ENCODE measurements around the gene VPS26B. TPM values are rescaled to one million over a fixed set of nuclear protein-coding genes. Genes with fewer than 3 reads are reported as not detected.

The VPS26B gene
- total RNA-seq, 2 experiments from 2014 or later = 39.8 to 42.3 TPM

GRCh38 chr11:134264966-134265764 is 40.7 kb downstream of the VPS26B start:
- Mint-ChIP-seq H3K27me3 (ENCODE audit: low read depth) (no peaks in the 10 kb centered on the region), H3K27ac (no peak overlapping the region), H3K9me3 (no peaks in the 10 kb centered on the region), H3K36me3 (ENCODE audit: low read depth) (peaks cover 6% of the 10 kb centered on the region), H3K4me3 (no peak overlapping the region), H3K4me1 (ENCODE audit: low read depth) (peaks cover 2% of the 10 kb centered on the region)
- DNase-seq = no peak
- CTCF ChIA-PET = interaction anchor here (6.1 kb wide), 1 partner anchor 10 kb away, joined by 61 read pairs; the partner anchor contains the start of gene GLB1L3
- intact Hi-C loops (cut with micrococcal nuclease) = loop anchor here (5.0 kb wide), 1 partner anchor 182 kb away; no protein-coding TSS in a partner anchor

DNA sequence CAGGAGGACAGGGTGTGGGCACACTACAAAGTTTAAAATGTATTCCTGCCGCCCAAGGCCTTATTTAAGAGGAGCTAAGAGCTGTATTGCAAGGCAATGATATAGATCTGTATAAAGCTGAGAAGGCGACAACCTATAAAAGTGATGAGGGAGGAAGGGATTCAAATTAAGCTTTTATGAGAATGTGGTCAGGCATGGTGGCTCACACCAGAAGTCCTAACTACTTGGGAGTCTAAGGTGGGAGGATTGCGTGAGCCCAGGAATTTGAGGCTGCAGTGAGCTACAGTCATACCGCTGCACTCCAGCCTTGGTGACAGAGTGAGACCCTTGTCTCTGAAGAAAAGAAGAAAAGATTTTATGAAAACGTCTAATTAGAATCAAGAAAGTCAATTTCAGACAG is 42.0 kb downstream of the VPS26B start:
- no peaks in the 10 kb centered on the region for H3K9me3 Mint-ChIP-seq
- CTCF ChIA-PET = interaction anchor here (6.1 kb wide), 1 partner anchor 9 kb away, joined by 61 read pairs; the partner anchor contains the start of gene GLB1L3
- peak overlapping the region; percentile 1 for H3K27ac Mint-ChIP-seq
- peaks cover 2% of the 10 kb centered on the region for H3K36me3 Mint-ChIP-seq (ENCODE audit: low read depth)
- no peak for DNase-seq
- H3K4me1 Mint-ChIP-seq (ENCODE audit: low read depth) = peaks cover 9% of the 10 kb centered on the region
- no peak overlapping the region for H3K4me3 Mint-ChIP-seq
- intact Hi-C loops (cut with micrococcal nuclease) = no loop called here
- no peaks in the 10 kb centered on the region for H3K27me3 Mint-ChIP-seq (ENCODE audit: low read depth)

DNA sequence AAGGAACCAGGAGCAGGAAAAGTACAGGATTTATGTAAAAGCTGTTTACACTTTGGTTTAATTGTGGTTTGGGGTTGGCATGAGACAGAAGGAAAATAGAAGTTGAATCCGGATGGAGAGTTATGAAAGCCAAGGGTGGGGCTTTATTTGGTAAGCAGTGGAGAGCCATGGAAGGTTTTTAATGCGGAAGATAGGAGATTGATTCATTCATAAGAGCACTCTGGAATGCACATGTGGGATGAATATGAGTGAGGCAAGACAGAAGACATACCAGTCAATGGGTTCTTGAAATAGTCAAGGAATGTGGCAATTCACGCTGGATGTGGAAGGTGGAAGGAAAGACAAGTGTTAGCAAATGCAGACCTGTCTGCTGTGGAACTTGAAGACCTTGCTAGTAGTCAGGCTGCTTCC is 42.4 kb downstream of the VPS26B start:
- no peak for DNase-seq
- CTCF ChIA-PET = interaction anchor here (1.0 kb wide), 1 partner anchor 112 kb away, joined by 3 read pairs; no protein-coding TSS in a partner anchor
- intact Hi-C loops (cut with micrococcal nuclease) = no loop called here
- Mint-ChIP-seq H3K9me3 (no peaks in the 10 kb centered on the region), H3K4me1 (ENCODE audit: low read depth) (peaks cover 9% of the 10 kb centered on the region), H3K27me3 (ENCODE audit: low read depth) (no peaks in the 10 kb centered on the region), H3K27ac (peak overlapping the region; percentile 1), H3K4me3 (no peak overlapping the region), H3K36me3 (ENCODE audit: low read depth) (peaks cover 2% of the 10 kb centered on the region)

- no peaks in the 10 kb centered on the region for H3K27me3 Mint-ChIP-seq (ENCODE audit: low read depth)
- no peak overlapping the region for H3K27ac Mint-ChIP-seq
- intact Hi-C loops (cut with micrococcal nuclease) = no loop called here
- no peak overlapping the region for H3K4me3 Mint-ChIP-seq
- DNase-seq = no peak
- no peaks in the 10 kb centered on the region for H3K9me3 Mint-ChIP-seq
- CTCF ChIA-PET = interaction anchor here (1.0 kb wide), 1 partner anchor 111 kb away, joined by 3 read pairs; no protein-coding TSS in a partner anchor
- peaks cover 2% of the 10 kb centered on the region for H3K36me3 Mint-ChIP-seq (ENCODE audit: low read depth)
- H3K4me1 Mint-ChIP-seq (ENCODE audit: low read depth) = peaks cover 12% of the 10 kb centered on the region
These were observed 43.0 kb downstream of the VPS26B start for GRCh38 chr11:134267461-134267860.

DNA sequence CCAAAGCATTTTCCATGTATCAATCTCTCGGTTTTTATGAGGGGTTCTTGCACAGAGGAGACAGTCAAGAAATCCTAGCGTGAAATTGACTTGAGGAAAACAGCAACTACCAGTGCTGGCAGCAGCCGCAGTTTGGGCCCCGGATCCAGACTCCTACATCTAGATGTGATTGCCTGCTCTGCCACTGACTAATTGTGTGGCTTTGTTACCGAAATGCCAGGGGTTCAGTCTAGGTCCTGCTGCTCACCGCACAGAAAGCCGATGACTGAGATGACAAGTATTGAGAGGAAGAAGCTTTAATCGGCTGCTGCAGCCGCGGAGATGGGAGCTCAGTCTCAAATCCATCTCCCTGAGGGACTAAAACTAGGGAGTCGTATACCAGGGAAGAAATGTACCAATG is 43.5 kb downstream of the VPS26B start:
- H3K4me3 Mint-ChIP-seq = no peak overlapping the region
- no peaks in the 10 kb centered on the region for H3K27me3 Mint-ChIP-seq (ENCODE audit: low read depth)
- H3K27ac Mint-ChIP-seq = no peak overlapping the region
- peaks cover 16% of the 10 kb centered on the region for H3K4me1 Mint-ChIP-seq (ENCODE audit: low read depth)
- no peaks in the 10 kb centered on the region for H3K9me3 Mint-ChIP-seq
- CTCF ChIA-PET = no interaction called here
- intact Hi-C loops (cut with micrococcal nuclease) = no loop called here
- DNase-seq = no peak
- H3K36me3 Mint-ChIP-seq (ENCODE audit: low read depth) = no peaks in the 10 kb centered on the region

DNA sequence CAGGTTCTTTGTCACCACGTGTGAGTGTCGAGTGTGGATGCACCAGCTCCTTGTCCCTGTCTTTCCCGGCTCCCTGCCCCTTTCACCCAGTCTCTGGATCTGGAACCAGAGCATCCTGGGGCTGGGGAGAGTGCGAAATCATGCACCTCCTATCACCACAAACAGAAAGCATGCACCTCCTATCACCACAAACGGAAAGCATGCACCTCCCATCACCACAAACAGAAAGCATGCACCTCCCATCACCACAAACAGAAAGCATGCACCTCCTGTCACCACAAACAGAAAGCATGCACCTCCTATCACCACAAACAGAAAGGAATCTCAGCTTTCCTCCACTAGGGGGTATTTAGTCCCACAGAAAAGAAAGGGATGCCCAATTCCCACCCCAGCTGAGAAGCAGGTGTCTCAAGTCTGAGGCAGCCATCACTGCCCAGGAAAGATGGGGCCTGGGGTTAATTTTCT is 45.8 kb downstream of the VPS26B start:
- DNase-seq = peak; percentile 32
- no peaks in the 10 kb centered on the region for H3K9me3 Mint-ChIP-seq
- H3K36me3 Mint-ChIP-seq (ENCODE audit: low read depth) = no peaks in the 10 kb centered on the region
- peaks cover 34% of the 10 kb centered on the region for H3K4me1 Mint-ChIP-seq (ENCODE audit: low read depth)
- H3K4me3 Mint-ChIP-seq = no peak overlapping the region
- CTCF ChIA-PET = interaction anchor here (0.6 to 1.3 kb wide), 4 partner anchors 13 to 296 kb away, joined by 3 to 6 read pairs (median 3); no protein-coding TSS in a partner anchor
- peak overlapping the region; percentile 1 for H3K27ac Mint-ChIP-seq
- H3K27me3 Mint-ChIP-seq (ENCODE audit: low read depth) = no peaks in the 10 kb centered on the region
- intact Hi-C loops (cut with micrococcal nuclease) = loop anchor here (5.0 kb wide), 1 partner anchor 323 kb away; no protein-coding TSS in a partner anchor

DNA sequence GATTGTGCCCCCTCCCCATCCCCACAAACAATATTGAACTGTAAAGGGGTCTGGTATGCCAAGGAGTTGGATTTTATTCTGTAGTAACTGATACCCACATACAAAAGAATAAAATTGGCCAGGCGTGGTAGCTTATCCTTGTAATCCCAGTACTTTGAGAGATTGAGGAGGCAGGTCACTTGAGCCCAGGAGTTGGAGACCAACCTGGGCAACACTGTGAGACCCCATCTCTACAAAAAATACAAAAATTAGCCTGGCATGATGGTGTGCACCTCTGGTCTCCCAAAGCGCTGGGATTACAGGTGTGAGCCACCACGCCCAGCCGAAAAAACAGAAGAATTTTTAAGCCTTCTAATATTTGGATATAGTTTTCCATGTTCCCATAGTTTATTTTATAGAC is 47.5 kb downstream of the VPS26B start:
- Mint-ChIP-seq H3K4me1 (ENCODE audit: low read depth) (peaks cover 35% of the 10 kb centered on the region), H3K4me3 (no peak overlapping the region), H3K27ac (no peak overlapping the region), H3K9me3 (no peaks in the 10 kb centered on the region), H3K27me3 (ENCODE audit: low read depth) (no peaks in the 10 kb centered on the region), H3K36me3 (ENCODE audit: low read depth) (no peaks in the 10 kb centered on the region)
- CTCF ChIA-PET = interaction anchor here (7.3 kb wide), 1 partner anchor 9 kb away, joined by 61 read pairs; no protein-coding TSS in a partner anchor
- intact Hi-C loops (cut with micrococcal nuclease) = loop anchor here (5.0 kb wide), 1 partner anchor 325 kb away; no protein-coding TSS in a partner anchor
- DNase-seq = no peak

- CTCF ChIA-PET = interaction anchor here (1.0 to 7.3 kb wide), 2 partner anchors 9 to 85 kb away, joined by 5 to 61 read pairs; no protein-coding TSS in a partner anchor
- no peak for DNase-seq
- peaks cover 1% of the 10 kb centered on the region for H3K9me3 Mint-ChIP-seq
- peaks cover 40% of the 10 kb centered on the region for H3K4me1 Mint-ChIP-seq (ENCODE audit: low read depth)
- H3K27ac Mint-ChIP-seq = peak overlapping the region; percentile 10
- H3K36me3 Mint-ChIP-seq (ENCODE audit: low read depth) = peaks cover 3% of the 10 kb centered on the region
- intact Hi-C loops (cut with micrococcal nuclease) = loop anchor here (5.0 kb wide), 1 partner anchor 325 kb away; no protein-coding TSS in a partner anchor
- no peak overlapping the region for H3K4me3 Mint-ChIP-seq
- H3K27me3 Mint-ChIP-seq (ENCODE audit: low read depth) = peaks cover 6% of the 10 kb centered on the region
These were observed 48.2 kb downstream of the VPS26B start for GRCh38 chr11:134272381-134273316.

DNA sequence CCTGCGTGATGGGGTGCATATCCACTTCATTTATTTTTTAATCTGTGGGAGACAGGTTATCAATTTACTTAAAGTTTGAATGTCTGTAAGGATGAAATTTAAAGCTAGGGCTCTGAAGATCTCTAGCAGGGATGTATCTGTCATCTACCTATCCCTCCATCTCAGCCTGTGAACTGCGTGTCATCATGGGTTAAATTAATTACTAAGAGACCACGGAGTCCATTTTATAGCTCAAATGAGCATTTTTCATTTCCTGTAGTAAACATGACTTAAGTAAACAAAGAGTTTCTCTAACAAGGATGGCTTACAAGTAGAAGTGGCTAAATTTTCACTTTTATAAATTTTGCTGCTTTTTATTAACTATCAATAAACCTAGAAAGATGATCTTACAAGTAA is 48.8 kb downstream of the VPS26B start:
- peaks cover 6% of the 10 kb centered on the region for H3K27me3 Mint-ChIP-seq (ENCODE audit: low read depth)
- intact Hi-C loops (cut with micrococcal nuclease) = loop anchor here (5.0 kb wide), 1 partner anchor 326 kb away; no protein-coding TSS in a partner anchor
- peaks cover 1% of the 10 kb centered on the region for H3K9me3 Mint-ChIP-seq
- peaks cover 5% of the 10 kb centered on the region for H3K36me3 Mint-ChIP-seq (ENCODE audit: low read depth)
- CTCF ChIA-PET = interaction anchor here (0.7 to 7.3 kb wide), 7 partner anchors 10 to 174 kb away, joined by 3 to 61 read pairs (median 5); partner anchors contain the start of genes ACAD8, GLB1L2 and THYN1
- no peak for DNase-seq
- peaks cover 40% of the 10 kb centered on the region for H3K4me1 Mint-ChIP-seq (ENCODE audit: low read depth)
- H3K27ac Mint-ChIP-seq = no peak overlapping the region
- no peak overlapping the region for H3K4me3 Mint-ChIP-seq

- peaks cover 6% of the 10 kb centered on the region for H3K27me3 Mint-ChIP-seq (ENCODE audit: low read depth)
- intact Hi-C loops (cut with micrococcal nuclease) = loop anchor here (1.0 kb wide), 4 partner anchors 13 to 56 kb away; partner anchors contain the start of genes ACAD8, GLB1L2, THYN1 and VPS26B
- peaks cover 10% of the 10 kb centered on the region for H3K36me3 Mint-ChIP-seq (ENCODE audit: low read depth)
- peaks cover 42% of the 10 kb centered on the region for H3K4me1 Mint-ChIP-seq (ENCODE audit: low read depth)
- H3K4me3 Mint-ChIP-seq = peak overlapping the region; percentile 95
- DNase-seq = no peak
- H3K9me3 Mint-ChIP-seq = peaks cover 1% of the 10 kb centered on the region
- peak overlapping the region; percentile 98 for H3K27ac Mint-ChIP-seq
- CTCF ChIA-PET = interaction anchor here (1.7 to 7.3 kb wide), 4 partner anchors 12 to 58 kb away, joined by 4 to 61 read pairs (median 10); partner anchors contain the start of genes GLB1L2, NCAPD3 and VPS26B
These were observed 50.7 kb downstream of the VPS26B start for GRCh38 chr11:134275188-134275533.

DNA sequence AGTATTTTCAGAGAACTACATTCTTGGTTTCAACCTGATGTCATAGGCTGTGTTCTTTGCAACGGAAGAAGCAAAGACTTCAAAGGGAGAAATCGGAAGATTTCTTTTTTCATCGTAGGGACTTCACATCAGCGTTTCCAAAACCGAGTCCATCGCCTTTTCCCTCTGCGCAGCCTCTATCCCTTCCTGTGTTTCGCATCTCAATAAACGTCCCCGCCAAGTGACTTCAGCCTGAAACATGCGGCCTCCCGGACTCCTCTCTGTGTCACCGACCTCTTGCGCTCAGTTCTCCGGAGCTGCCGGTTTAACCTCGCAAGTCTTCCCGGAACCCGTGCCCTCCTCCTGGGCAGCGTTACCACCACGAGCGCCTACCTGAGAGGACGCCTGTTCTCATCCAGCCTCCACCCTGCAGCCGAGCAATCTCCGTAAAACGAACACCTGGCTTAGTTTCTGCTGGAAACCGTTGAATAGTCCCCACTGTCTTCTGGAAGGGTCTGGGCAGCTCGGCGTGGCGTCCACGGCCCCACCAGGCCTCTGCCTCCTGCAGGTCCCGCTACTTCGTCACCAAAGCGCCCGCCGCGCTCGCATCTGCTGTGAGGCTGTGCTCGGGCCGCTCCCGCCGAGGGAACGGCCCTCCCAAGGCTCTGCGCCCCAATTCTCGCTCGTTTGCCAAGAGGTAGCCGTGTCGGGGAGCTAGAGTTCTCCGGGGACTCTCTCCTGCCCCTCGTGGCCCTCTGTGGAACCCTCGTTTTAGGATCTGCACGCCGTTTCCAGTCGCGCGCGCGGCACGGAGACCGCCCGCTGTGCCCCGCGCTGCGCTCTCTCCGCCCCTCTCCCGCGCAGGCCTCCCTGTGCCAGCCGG is 51.3 kb downstream of the VPS26B start, which contains the start of gene GLB1L3:
Gene GLB1L3 (plus strand): TSS at position 846 of the 862 bp plus-strand sequence. CDS start 362 bp downstream, outside the sequence.
- peaks cover 6% of the 10 kb centered on the region for H3K27me3 Mint-ChIP-seq (ENCODE audit: low read depth)
- peaks cover 36% of the 10 kb centered on the region for H3K4me1 Mint-ChIP-seq (ENCODE audit: low read depth)
- peaks cover 10% of the 10 kb centered on the region for H3K36me3 Mint-ChIP-seq (ENCODE audit: low read depth)
- peaks cover 1% of the 10 kb centered on the region for H3K9me3 Mint-ChIP-seq
- intact Hi-C loops (cut with micrococcal nuclease) = loop anchor here (1.0 kb wide), 4 partner anchors 13 to 56 kb away; partner anchors contain the start of genes ACAD8, GLB1L2, THYN1 and VPS26B
- DNase-seq = peak; percentile 83
- H3K4me3 Mint-ChIP-seq = peak within 1 kb of the TSS; percentile 95
- CTCF ChIA-PET = interaction anchor here (0.6 to 7.3 kb wide), 7 partner anchors 12 to 225 kb away, joined by 3 to 61 read pairs (median 4); partner anchors contain the start of genes ACAD8, NCAPD3 and VPS26B
- peak within 1 kb of the TSS; percentile 98 for H3K27ac Mint-ChIP-seq
